ENCODE results near the gene NOL4L. TPM values are rescaled to one million over a fixed set of nuclear protein-coding genes. Genes with fewer than 3 reads are reported as not detected.

The NOL4L gene
- total RNA-seq, 4 donors from 2014 or later = 2.6 to 12.8 (median 6.4) TPM

- Histone ChIP-seq H3K36me3 (no peaks in the 10 kb centered on the region), H3K4me3 (no peak overlapping the region), H3K4me1 (peaks cover 2% of the 10 kb centered on the region), H3K9me3 (no peaks in the 10 kb centered on the region), H3K27ac (no peak overlapping the region), H3K27me3 (peaks cover 4% of the 10 kb centered on the region)
- no peak for DNase-seq (ENCODE audit: low spot score in 2 of 2)
- no peak for TF ChIP-seq POLR2A (IDR thresholded peaks at IDR 0.05)
- WGBS = 85% methylated on average over 5 of the region's 5 CpGs
Measured at GRCh38 chr20:32565735-32566032, 19.4 kb downstream of the NOL4L start.

- Histone ChIP-seq H3K36me3 (no peaks in the 10 kb centered on the region), H3K4me3 (no peak overlapping the region), H3K4me1 (peaks cover 2% of the 10 kb centered on the region), H3K9me3 (no peaks in the 10 kb centered on the region), H3K27me3 (peaks cover 6% of the 10 kb centered on the region), H3K27ac (no peak overlapping the region)
- WGBS = 78% methylated on average over 10 of the region's 19 CpGs
- no peak for TF ChIP-seq POLR2A (IDR thresholded peaks at IDR 0.05)
- no peak for TF ChIP-seq EP300 (IDR thresholded peaks at IDR 0.05)
- no peak for TF ChIP-seq POLR2AphosphoS5 (IDR thresholded peaks at IDR 0.05)
- no peak for TF ChIP-seq CTCF (IDR thresholded peaks at IDR 0.05)
- no peak for DNase-seq (ENCODE audit: low spot score in 2 of 2)
Measured at GRCh38 chr20:32564921-32565734, 20.0 kb downstream of the NOL4L start.

- Histone ChIP-seq H3K27me3 (peaks cover 13% of the 10 kb centered on the region), H3K4me1 (peaks cover 2% of the 10 kb centered on the region), H3K36me3 (no peaks in the 10 kb centered on the region), H3K9me3 (no peaks in the 10 kb centered on the region), H3K27ac (no peak overlapping the region), H3K4me3 (no peak overlapping the region)
- WGBS = 80% methylated on average over 6 of the region's 6 CpGs
- TF ChIP-seq POLR2AphosphoS5 (IDR thresholded peaks at IDR 0.05) (no peak), POLR2A (IDR thresholded peaks at IDR 0.05) (no peak), EP300 (IDR thresholded peaks at IDR 0.05) (no peak), CTCF (IDR thresholded peaks at IDR 0.05) (no peak)
- no peak for DNase-seq (ENCODE audit: low spot score in 2 of 2)
Measured at GRCh38 chr20:32564440-32564839, 20.7 kb downstream of the NOL4L start.

- 82% methylated on average over 22 of the region's 25 CpGs for WGBS
- Histone ChIP-seq H3K4me3 (no peak overlapping the region), H3K36me3 (no peaks in the 10 kb centered on the region), H3K27ac (no peak overlapping the region), H3K4me1 (peaks cover 2% of the 10 kb centered on the region), H3K27me3 (peaks cover 19% of the 10 kb centered on the region), H3K9me3 (no peaks in the 10 kb centered on the region)
- TF ChIP-seq POLR2A (IDR thresholded peaks at IDR 0.05) (no peak), CTCF (IDR thresholded peaks at IDR 0.05) (no peak), POLR2AphosphoS5 (IDR thresholded peaks at IDR 0.05) (no peak), EP300 (IDR thresholded peaks at IDR 0.05) (no peak)
- DNase-seq (ENCODE audit: low spot score in 2 of 2) = no peak
Measured at GRCh38 chr20:32563311-32564272, 21.5 kb downstream of the NOL4L start.

GRCh38 chr20:32562495-32562911, 22.6 kb downstream of the NOL4L start:
- WGBS = 43% methylated on average over 5 of the region's 5 CpGs

More at GRCh38 chr20:32562495-32562911, 22.6 kb downstream of the NOL4L start:
- H3K4me1 ChIP-seq = peaks cover 2% of the 10 kb centered on the region
- TF ChIP-seq POLR2A (IDR thresholded peaks at IDR 0.05) = no peak
- no peak for TF ChIP-seq EP300 (IDR thresholded peaks at IDR 0.05)
- no peak for TF ChIP-seq CTCF (IDR thresholded peaks at IDR 0.05)
- no peak for TF ChIP-seq POLR2AphosphoS5 (IDR thresholded peaks at IDR 0.05)
- no peak overlapping the region for H3K4me3 ChIP-seq
- H3K9me3 ChIP-seq = no peaks in the 10 kb centered on the region
- H3K27me3 ChIP-seq = peaks cover 27% of the 10 kb centered on the region
- H3K27ac ChIP-seq = no peak overlapping the region
- no peak for DNase-seq (ENCODE audit: low spot score in 2 of 2)
- H3K36me3 ChIP-seq = no peaks in the 10 kb centered on the region

Measured in suprapubic skin (tissue), 4 donors.